HG03460 (cell line): ENCODE measurements around the gene PDCL3.
A peak's percentile ranks its signal among the peaks of the same experiment; 100 is the strongest.

Experiments used
- ATAC-seq: cut with Tn5 transposase; IDR thresholded peaks from one replicate; pipeline ENCODE4 v1.9.1; 2021; ENCODE audit not compliant: unreplicated experiment

PDCL3 gene

GRCh38 chr2:100560216-100560830, 2.5 kb upstream of the PDCL3 start:
- ATAC-seq: no peak

GRCh38 chr2:100561191-100561590, 1.6 kb upstream of the PDCL3 start:
- no peak for ATAC-seq

- ATAC-seq: peak; percentile 6
These were observed 834 bp downstream of the PDCL3 start for GRCh38 chr2:100563407-100564247.

- ATAC-seq: no peak
These were observed 6.2 kb downstream of the PDCL3 start for GRCh38 chr2:100568989-100569388.

- no peak for ATAC-seq
These were observed 8.9 kb downstream of the PDCL3 start for GRCh38 chr2:100571668-100572067.

- ATAC-seq: no peak
These were observed 15.0 kb downstream of the PDCL3 start for GRCh38 chr2:100577777-100578176.

- peak; percentile 75 for ATAC-seq
These were observed 17.8 kb downstream of the PDCL3 start for GRCh38 chr2:100580367-100581276.

- ATAC-seq: peak; percentile 12
These were observed 18.5 kb downstream of the PDCL3 start for GRCh38 chr2:100581277-100581612.

- no peak for ATAC-seq
These were observed 22.0 kb downstream of the PDCL3 start for GRCh38 chr2:100584816-100585215.

- ATAC-seq: no peak
These were observed 25.4 kb downstream of the PDCL3 start for GRCh38 chr2:100588071-100588786.

- no peak for ATAC-seq
These were observed 26.7 kb downstream of the PDCL3 start for GRCh38 chr2:100589527-100589926.

- no peak for ATAC-seq
These were observed 29.4 kb downstream of the PDCL3 start for GRCh38 chr2:100592226-100592625.

- no peak for ATAC-seq
These were observed 33.7 kb downstream of the PDCL3 start for GRCh38 chr2:100596465-100596864.

GRCh38 chr2:100599566-100599965, 36.8 kb downstream of the PDCL3 start:
- no peak for ATAC-seq

GRCh38 chr2:100601661-100602060, 38.9 kb downstream of the PDCL3 start:
- no peak for ATAC-seq

GRCh38 chr2:100603414-100603813, 40.6 kb downstream of the PDCL3 start:
- no peak for ATAC-seq

- no peak for ATAC-seq
These were observed 41.3 kb downstream of the PDCL3 start for GRCh38 chr2:100603948-100604633.

- no peak for ATAC-seq
These were observed 43.5 kb downstream of the PDCL3 start for GRCh38 chr2:100606332-100606725.

- no peak for ATAC-seq
These were observed 44.0 kb downstream of the PDCL3 start for GRCh38 chr2:100606726-100607343.

- ATAC-seq: no peak
These were observed 47.6 kb downstream of the PDCL3 start for GRCh38 chr2:100610381-100610831.
